NCI-H524 (cell line): Measurements from ENCODE around the gene TMEM170B.

ENCODE experiments used
- DNase-seq, 2 experiments: peaks; one replicate each; lab custom pipeline; 2025; lab: John Stamatoyannopoulos, UW

The TMEM170B gene

DNA sequence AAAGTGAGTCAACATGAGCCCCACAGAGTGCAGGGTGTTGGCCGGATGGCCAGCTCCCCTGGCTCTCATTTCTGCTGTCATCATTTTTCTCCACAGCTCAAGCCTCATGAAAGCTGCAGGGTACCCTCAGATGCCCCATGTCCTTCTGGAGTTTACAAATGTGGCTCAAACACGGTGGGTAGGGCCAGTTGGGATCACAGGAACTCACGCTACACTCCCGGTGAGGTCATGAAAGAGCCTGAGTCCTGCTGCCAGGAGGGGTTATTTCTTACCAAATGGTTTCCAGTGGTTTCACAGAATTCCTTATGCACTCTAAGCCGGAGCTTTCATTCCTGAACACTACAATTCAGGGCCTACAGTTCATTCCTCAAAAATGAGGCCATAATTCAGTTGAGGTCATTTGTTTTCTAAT lies 78.7 kb downstream of the TMEM170B start:
- no peak for DNase-seq

DNA sequence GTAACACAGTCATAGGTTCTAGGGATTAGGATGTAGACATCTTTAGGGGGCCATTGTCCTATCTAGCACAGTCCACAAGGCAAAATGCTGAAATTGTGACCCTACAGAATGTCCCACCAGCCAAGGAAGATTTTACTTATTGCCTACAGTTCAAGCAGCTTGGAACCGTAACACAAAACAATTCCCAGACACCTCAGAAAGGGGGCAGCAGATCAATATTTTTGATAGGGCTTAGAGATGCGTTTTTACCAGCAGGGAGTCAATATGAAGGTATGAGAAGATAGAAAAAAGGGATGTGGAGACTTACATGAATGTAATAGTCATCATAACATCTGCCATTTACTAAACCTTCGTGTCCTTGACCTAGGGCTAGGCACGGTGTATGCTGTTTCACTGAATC lies 81.0 kb downstream of the TMEM170B start:
- peak in 1 of 2 experiments; percentile 52 for DNase-seq

DNA sequence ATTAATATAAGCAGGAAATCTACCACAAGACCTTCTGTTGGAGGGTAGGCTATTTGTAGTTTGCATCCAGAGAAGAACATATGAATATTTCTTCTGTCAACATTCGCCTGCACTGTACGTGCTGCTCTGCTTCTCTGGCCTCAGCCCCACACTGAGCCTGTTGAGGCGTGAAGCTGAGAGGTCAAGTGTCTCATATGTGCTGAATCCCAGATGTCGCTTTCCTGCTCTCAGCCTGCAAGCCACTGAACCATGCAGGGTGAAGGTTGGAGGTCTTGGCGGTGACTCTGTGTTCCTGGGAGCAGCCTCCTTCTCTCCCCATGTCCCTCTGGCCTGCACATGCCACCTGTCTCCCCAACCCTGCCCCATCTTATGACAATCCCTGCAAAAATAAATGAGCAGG lies 83.6 kb downstream of the TMEM170B start:
- peak; percentile 50 to 83 for DNase-seq

- no peak for DNase-seq
These were observed 84.6 kb downstream of the TMEM170B start for GRCh38 chr6:11622156-11622555.

DNA sequence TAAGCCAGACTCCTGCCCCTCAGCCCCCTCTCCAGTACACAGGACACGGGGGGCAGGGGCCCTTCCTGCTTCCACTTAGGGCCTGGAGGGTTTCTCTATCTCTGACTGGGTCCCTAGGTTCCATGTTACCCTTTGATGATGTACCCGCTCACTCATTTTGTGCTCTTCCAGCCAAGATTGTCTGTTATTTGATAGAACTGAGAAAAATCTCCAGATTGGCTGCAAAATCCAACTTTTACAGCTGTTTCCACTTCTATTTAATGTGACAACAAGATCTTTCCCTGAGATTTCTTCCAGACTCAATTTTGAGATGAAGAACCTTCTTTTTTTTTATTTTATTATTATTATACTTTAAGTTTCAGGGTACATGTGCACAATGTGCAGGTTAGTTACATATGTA lies 85.7 kb downstream of the TMEM170B start:
- DNase-seq: no peak

GRCh38 chr6:11625302-11625701 lies 87.8 kb downstream of the TMEM170B start:
- no peak for DNase-seq

DNA sequence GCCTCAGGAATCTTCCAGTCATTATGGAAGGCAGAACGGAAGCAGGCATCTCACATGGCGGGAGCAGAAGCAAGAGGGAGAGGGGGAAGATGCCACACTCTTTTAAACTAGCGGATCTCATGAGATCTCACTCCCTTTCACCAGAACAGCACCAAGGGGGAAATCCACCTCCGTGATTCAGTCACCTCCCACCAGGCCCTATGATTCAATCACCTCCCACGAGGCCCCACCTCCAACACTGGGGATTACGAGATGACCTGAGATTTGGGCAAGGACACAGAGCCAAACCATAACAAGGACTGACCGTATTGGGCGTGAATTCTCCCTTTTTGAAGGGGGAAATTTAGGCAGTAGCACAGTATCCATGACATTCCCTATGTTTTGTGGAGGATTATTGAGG lies 88.8 kb downstream of the TMEM170B start:
- no peak for DNase-seq

DNA sequence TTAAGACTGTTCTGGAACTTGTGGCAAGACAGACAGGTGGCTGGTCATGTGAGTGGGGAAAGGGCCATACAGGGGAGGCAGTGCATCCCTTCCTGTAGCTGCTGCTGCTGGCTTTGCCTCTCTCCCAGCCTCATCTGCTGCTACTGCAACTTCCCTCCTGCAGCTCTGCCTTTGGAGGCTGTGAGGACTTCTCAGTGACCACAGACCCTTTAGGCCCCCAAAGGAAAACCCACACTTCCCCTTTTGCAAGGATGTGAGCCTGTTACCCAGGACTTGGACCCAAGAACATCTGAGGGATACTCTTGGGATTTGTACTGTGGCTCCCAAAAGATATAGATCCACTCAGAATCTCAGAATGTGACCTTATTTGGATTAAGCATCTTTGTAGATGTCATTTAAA lies 91.0 kb downstream of the TMEM170B start:
- DNase-seq: no peak

DNA sequence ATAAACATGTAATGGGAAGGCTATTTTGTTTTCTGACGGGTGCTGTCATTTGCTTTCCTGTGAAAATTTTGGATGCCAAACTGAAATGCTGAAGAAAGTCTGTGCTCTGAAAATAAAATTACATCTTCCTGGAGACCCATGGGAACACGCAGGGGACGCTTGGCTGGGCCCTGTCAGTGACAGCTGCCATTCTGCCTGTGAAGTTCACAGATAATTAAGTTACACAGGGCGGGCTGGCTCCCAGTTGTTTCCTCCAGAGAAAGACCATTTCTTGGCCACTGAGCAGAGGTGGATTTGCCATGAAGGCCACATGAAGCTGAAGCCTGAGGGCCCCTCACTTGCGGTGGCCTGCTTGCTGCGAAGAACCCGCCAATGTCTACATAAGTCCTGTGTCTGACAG lies 93.5 kb downstream of the TMEM170B start:
- no peak for DNase-seq

- DNase-seq: no peak
These were observed 94.0 kb downstream of the TMEM170B start for GRCh38 chr6:11631539-11631938.

DNA sequence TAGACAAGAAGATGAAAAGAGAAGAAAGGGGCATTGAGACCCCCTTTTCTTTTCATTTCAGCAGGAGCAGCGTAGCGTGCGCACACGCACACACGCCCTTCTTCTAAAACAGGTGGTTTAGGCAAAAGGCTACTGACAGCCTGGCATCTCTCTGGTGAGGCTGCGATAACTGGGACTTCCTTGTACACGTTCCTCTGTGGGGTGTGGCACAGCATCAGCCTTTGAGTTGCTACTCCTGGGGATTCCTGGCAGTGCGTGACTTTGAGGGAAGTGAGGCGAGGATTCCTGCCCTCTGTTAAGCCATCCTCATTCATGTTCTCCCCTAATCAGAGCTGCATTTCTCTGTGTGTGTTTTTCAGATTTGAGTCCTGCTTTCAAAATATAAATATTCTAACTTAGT lies 94.7 kb downstream of the TMEM170B start:
- DNase-seq: no peak

DNA sequence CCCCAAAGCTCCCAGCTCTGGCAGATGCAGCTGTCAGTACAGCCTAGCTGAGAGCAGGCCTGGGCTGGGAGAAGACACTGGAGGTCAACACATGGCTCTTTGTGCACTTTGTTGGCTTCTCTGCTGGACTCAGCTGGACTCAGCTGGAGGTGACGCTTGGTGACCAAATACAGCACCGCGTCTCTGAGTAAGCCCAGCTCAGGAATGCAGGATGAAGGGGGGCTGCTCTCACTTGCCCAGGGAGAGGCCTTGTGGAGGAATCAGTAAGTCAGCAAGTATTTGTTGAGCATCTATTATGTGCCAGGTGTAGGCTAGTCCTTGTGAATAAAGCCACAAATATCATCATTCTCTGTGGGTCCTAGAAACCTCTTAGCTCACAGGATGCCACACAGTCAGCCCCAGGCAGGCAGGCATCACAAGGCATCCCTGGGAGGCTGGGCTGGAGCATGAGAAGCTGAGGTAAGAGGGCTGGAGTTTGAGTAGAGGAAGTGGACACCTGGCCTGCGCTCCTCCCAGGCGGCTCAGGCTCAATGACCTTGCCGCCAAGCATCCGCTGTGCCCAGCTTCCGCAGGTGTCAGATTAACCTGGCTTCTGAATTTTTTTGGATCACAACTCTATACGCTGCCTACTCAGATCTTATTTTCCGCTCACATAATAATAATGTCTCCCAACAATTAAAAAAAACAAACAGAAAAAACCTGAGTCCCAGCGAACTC lies 95.4 kb downstream of the TMEM170B start:
- no peak for DNase-seq
